NCI-H345 treated with DMSO at 0.1 percent for 48 hours (cell line): Measurements from ENCODE around the gene LRSAM1.

Source experiments
- DNase-seq: peaks from one replicate; lab custom pipeline; 2025; ENCODE audit not compliant: unreplicated experiment; lab: John Stamatoyannopoulos, UW

The LRSAM1 gene

DNA sequence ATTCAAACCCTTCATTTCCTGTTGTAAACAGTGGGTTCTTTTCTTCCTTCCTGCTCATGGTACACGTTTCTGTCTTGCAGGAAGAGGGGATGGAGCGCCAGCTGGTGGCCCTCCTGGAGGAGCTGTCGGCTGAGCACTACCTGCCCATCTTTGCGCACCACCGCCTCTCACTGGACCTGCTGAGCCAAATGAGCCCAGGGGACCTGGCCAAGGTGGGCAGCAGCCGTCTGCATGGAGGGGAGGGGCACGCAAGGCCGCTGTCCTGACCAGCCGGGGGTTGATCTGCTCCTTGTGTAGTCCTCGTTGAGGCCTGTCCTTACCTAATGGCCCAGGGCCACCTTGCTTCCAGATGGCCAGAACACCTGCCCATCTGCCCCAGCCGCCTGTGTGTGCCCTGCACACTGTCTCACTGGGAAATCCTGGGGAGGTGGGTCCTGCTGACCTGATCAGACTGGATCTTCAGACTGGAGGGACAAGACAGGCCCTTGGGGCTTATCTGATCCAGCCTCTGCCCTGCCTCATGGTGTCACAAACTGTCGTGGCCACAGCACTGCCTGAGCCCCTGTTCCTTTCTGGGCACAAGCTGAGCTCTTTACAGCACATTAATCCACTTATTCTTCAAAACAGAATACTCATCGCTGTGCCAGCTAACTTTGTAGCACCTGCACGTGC is 44.7 kb downstream of the LRSAM1 start:
- no peak for DNase-seq

GRCh38 chr9:127496974-127497373 is 45.7 kb downstream of the LRSAM1 start:
- no peak for DNase-seq

- DNase-seq, result no peak
Measured at GRCh38 chr9:127497656-127498290, 46.5 kb downstream of the LRSAM1 start.

GRCh38 chr9:127498298-127498697 is 47.0 kb downstream of the LRSAM1 start:
- DNase-seq, result no peak

GRCh38 chr9:127500399-127500798 is 49.1 kb downstream of the LRSAM1 start:
- DNase-seq, result no peak

- no peak for DNase-seq
Measured at GRCh38 chr9:127500862-127501261, 49.6 kb downstream of the LRSAM1 start.

- no peak for DNase-seq
Measured at GRCh38 chr9:127501821-127502343, 50.6 kb downstream of the LRSAM1 start.

- no peak for DNase-seq
Measured at GRCh38 chr9:127502706-127503378, 51.5 kb downstream of the LRSAM1 start.

- DNase-seq, result no peak
Measured at GRCh38 chr9:127503379-127503921, 52.1 kb downstream of the LRSAM1 start.

GRCh38 chr9:127503947-127504886 is 52.9 kb downstream of the LRSAM1 start:
- DNase-seq, result peak; percentile 50

- DNase-seq, result no peak
Measured at GRCh38 chr9:127504887-127505251, 53.6 kb downstream of the LRSAM1 start.

GRCh38 chr9:127505396-127506116 is 54.2 kb downstream of the LRSAM1 start:
- no peak for DNase-seq

DNA sequence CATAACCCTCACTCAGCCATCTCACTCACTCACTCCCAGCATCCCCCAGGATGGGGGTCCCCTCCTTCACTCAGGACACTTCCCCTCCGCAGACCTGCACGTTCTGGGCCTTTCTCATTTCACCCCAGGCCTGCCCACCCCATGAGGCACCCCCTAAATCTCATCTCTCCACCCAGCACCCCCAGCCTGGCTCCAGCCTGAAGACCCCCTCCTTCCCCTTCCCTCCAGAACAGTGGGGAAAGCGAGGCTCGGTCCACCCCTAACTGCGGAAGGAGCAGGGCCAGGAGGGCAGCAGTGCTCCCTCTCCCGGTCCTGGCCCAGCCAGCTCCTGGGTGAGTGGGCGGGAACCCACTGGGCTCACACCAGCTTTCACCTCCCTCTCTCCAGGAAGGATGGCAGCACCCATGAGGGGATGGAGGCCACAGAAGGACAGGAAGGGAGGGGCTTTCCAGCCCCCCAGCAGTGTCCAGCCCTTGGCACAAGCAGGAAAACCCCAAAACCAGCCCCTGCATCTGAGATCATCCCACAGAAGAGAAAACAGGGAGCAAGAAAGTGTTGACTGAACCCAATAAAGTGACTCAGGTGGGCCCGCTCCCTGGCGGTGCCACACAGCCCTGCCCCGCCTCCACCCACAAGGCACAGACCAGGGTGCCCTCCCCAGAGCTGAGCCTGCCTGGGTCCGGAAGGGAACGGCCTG is 55.0 kb downstream of the LRSAM1 start:
- no peak for DNase-seq

- no peak for DNase-seq
Measured at GRCh38 chr9:127506814-127507750, 55.8 kb downstream of the LRSAM1 start.

GRCh38 chr9:127507751-127508648 is 56.7 kb downstream of the LRSAM1 start:
- no peak for DNase-seq

GRCh38 chr9:127508901-127509260 is 57.6 kb downstream of the LRSAM1 start:
- no peak for DNase-seq

DNA sequence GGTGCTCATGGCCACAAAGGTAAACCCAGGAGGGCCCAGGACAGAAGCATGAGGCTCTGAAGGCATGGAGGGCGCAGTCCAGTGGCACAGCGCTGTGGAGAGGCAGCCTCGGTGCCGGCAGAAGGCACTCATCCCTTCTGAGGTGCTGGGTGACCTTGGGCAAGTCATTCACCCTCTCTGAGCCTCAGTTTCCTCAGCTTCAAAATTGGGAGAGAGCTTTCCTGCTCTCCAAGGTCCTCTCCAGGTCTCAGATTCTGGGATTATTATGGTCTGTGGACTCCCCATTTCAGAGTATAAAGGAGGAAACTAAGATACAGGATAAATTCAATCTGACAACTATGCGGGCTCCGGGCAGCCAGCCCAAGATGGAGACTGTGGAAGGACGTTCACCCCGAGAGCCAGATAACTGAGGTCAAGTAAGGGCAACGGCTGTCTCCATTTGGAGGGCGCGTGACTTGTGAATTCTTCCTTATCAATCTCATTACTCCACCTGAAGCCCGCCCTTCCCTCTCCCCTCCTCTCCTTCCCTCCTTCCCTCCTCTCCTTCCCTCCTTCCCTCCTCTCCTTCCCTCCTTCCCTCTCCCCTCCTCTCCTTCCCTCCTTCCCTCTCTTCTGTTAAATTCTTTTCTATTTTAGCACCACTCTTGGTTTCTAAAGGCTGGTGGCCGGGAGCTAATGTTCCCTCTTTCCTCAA is 58.1 kb downstream of the LRSAM1 start:
- DNase-seq, result no peak
